Mucosa of descending colon (tissue), 3 donors: ENCODE results near the gene ERCC2. TPM values are rescaled to one million over a fixed set of nuclear protein-coding genes. Genes with fewer than 3 reads are reported as not detected.

ENCODE experiments used
- ATAC-seq: fragments of 200-7000 bp; cut with Tn5 transposase; one replicate; pipeline ENCODE4 v1.9.1; 2020; ENCODE audit warnings: mild to moderate bottlenecking, moderate library complexity
- DNase-seq, 3 donors: peaks; one replicate each; pipeline ENCODE4 v3.0.0-alpha.2; 2020
- H3K36me3 ChIP-seq: fragments of 200-600 bp; one replicate; pipeline ENCODE4 v1.8.0; 2021; ENCODE audit warnings: low read depth, mild to moderate bottlenecking
- H3K4me1 ChIP-seq: fragments of 200-600 bp; one replicate; pipeline ENCODE4 v1.8.0; 2021; ENCODE audit warnings: low read depth, mild to moderate bottlenecking
- H3K4me3 ChIP-seq: fragments of 200-600 bp; one replicate; pipeline ENCODE4 v1.8.0; 2021; ENCODE audit warnings: mild to moderate bottlenecking
- H3K9me3 ChIP-seq: fragments of 200-600 bp; one replicate; pipeline ENCODE4 v1.8.0; 2021; ENCODE audit warnings: mild to moderate bottlenecking
- CTCF ChIP-seq: fragments of 200-600 bp; IDR thresholded peaks from one replicate; pipeline ENCODE4 v1.8.0; 2022; ENCODE audit warnings: antibody characterized with exemption, mild to moderate bottlenecking
- intact Hi-C, 2 donors: fragments of 100-400 bp; cut with DNase I in 1 of 2; cut with micrococcal nuclease in 1 of 2; formaldehyde crosslinking; loops; one replicate each; pipeline versions ENCODE4 v1.11.0 to v1.11.1; 2022; cut with DNase I, micrococcal nuclease
- total RNA-seq, 3 donors: library from RNA; stranded (reverse); fragmentation: NEBNext Ultra II Directional in 2 of 3; extraction: Animal tissue kit (Norgen Biotek cat#: 25700) in 2 of 3; gene quantifications; one replicate each; pipeline versions ENCODE4 v1.2.1 to v1.2.4, GENCODE V29; 2021 to 2023
- donor health status: DM: no; HTN: no; CAD: no; lungs with moderate emphysema.
- donor health status: DM: no; HTN: no; CAD: no.
- donor health status: DM: no; HTN: yes; CAD: no.

Gene ERCC2
- total RNA-seq, 3 donors from 2014 or later: 11.2 to 22.9 (median 14.7) TPM

- Histone ChIP-seq H3K4me1 (peaks cover 27% of the 10 kb centered on the region), H3K36me3 (no peaks in the 10 kb centered on the region), H3K9me3 (no peaks in the 10 kb centered on the region), H3K4me3 (peak overlapping the region; percentile 41)
- intact Hi-C loops: no loop called here
- ATAC-seq (no peak), DNase-seq (no peak)
- no peak for TF ChIP-seq CTCF
These were observed 36.7 kb upstream of the ERCC2 start for GRCh38 chr19:45407091-45407375.

DNA sequence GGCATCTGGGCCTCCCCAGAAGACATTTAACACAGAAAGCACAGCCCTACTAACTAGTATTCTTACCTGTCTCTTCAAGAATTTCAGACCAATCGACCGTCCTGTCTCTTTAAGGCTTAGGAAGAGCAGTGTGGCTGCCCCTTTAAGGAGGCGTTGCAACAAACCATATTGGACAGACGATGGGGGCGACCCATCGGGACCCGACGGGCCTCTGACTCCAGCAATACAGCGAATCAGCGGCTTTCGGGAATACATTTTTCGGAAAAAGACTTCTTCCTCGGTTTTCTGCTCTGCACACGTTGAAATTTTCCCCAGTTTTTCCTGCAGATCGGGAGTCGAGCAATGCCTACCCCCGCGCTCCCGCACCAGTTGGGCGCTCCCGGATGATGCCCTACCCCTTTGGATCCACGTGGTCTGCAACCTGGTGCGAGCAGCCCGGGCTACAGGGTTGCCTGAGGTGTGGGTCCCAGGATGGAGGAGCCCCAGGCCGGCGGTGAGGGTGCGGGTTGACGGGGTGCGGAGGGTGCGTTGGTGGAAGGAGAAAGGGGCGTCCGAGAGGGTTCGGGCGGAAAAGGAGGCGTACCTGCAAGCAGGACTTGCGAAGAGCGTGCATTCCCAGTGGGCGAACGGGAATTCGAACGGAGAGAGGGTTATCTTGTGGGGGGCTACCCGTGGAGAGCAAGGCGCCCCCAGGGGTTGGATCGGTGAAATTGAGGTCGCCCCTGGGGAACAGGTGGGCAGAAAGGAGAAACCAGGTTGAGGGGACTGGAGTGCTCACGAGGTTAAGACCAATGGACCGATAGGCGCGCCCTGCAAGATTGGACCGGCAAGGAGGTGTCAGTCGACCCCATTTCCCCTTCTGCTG lies 36.1 kb upstream of the ERCC2 start, which contains the start of gene POLR1G:
TSS of gene POLR1G (plus strand) at position 419 of the 865 bp plus-strand sequence. CDS start at position 472, 53 bp downstream.
- H3K9me3 ChIP-seq: no peaks in the 10 kb centered on the region
- H3K4me1 ChIP-seq: peaks cover 27% of the 10 kb centered on the region
- peak within 1 kb of the TSS; percentile 41 for H3K4me3 ChIP-seq
- TF ChIP-seq CTCF: no peak
- intact Hi-C loops: no loop called here
- DNase-seq: peak; percentile 84 to 85 (median 85)
- H3K36me3 ChIP-seq: no peaks in the 10 kb centered on the region
- ATAC-seq: peak; percentile 66

- ATAC-seq (peak; percentile 77), DNase-seq (peak; percentile 91 to 93 (median 93))
- Histone ChIP-seq H3K9me3 (no peaks in the 10 kb centered on the region), H3K4me1 (peaks cover 27% of the 10 kb centered on the region), H3K4me3 (peak overlapping the region; percentile 36), H3K36me3 (no peaks in the 10 kb centered on the region)
- TF ChIP-seq CTCF: no peak
- intact Hi-C loops: no loop called here
These were observed 35.3 kb upstream of the ERCC2 start for GRCh38 chr19:45405435-45406225.

GRCh38 chr19:45404557-45405434 lies 34.4 kb upstream of the ERCC2 start, which contains the start of gene PPP1R13L:
Gene PPP1R13L, minus strand, starts transcription at chr19:45405069. Its CDS starts 6,751 bp downstream, at chr19:45398318.
- peak; percentile 92 to 95 (median 94) for DNase-seq
- ATAC-seq: peak; percentile 78
- no peak for TF ChIP-seq CTCF
- peaks cover 27% of the 10 kb centered on the region for H3K4me1 ChIP-seq
- H3K9me3 ChIP-seq: no peaks in the 10 kb centered on the region
- no peaks in the 10 kb centered on the region for H3K36me3 ChIP-seq
- intact Hi-C loops: no loop called here
- peak within 1 kb of the TSS; percentile 36 for H3K4me3 ChIP-seq
